GM18519 (cell line): ENCODE data around the gene STUB1.
"Not testable (repeated sequence)": the region's sequence is repeated elsewhere in the genome, so short reads cannot be mapped to it uniquely, and the experiment has no call there.

Experiments used
- ATAC-seq: cut with Tn5 transposase; IDR thresholded peaks from one replicate; pipeline ENCODE4 v1.9.1; 2021; ENCODE audit warnings: mild to moderate bottlenecking, moderate library complexity; ENCODE audit not compliant: unreplicated experiment, low FRiP score

STUB1 gene

GRCh38 chr16:709566-710499 lies 29.6 kb downstream of the STUB1 start:
- ATAC-seq = no peak

GRCh38 chr16:710500-711075 lies 30.4 kb downstream of the STUB1 start:
- no peak for ATAC-seq

- ATAC-seq = no peak
Measured at GRCh38 chr16:711084-711483, 30.9 kb downstream of the STUB1 start.

GRCh38 chr16:711548-712320 lies 31.5 kb downstream of the STUB1 start:
- ATAC-seq = no peak

GRCh38 chr16:712740-713250 lies 32.6 kb downstream of the STUB1 start:
- ATAC-seq = not testable (repeated sequence)

GRCh38 chr16:714079-714478 lies 33.9 kb downstream of the STUB1 start:
- ATAC-seq = no peak

GRCh38 chr16:714558-715476 lies 34.6 kb downstream of the STUB1 start, which contains the start of gene METRN:
TSS of gene METRN (plus strand) at chr16:715118. CDS start at chr16:715290, 172 bp downstream.
- no peak for ATAC-seq

GRCh38 chr16:715477-716199 lies 35.4 kb downstream of the STUB1 start:
- no peak for ATAC-seq

GRCh38 chr16:716200-716568 lies 36.0 kb downstream of the STUB1 start:
- no peak for ATAC-seq

GRCh38 chr16:716768-717325 lies 36.6 kb downstream of the STUB1 start:
- no peak for ATAC-seq

- no peak for ATAC-seq
Measured at GRCh38 chr16:717450-718245, 37.4 kb downstream of the STUB1 start.

- ATAC-seq = no peak
Measured at GRCh38 chr16:718389-718788, 38.2 kb downstream of the STUB1 start.

GRCh38 chr16:718922-719321 lies 38.7 kb downstream of the STUB1 start:
- no peak for ATAC-seq

GRCh38 chr16:719815-720446 lies 39.7 kb downstream of the STUB1 start:
- ATAC-seq = no peak

- ATAC-seq = no peak
Measured at GRCh38 chr16:720447-720989, 40.3 kb downstream of the STUB1 start.

GRCh38 chr16:720990-721764 lies 41.0 kb downstream of the STUB1 start, which contains the start of gene ANTKMT:
TSS of gene ANTKMT (plus strand) at chr16:721146. CDS start at chr16:721275, 129 bp downstream.
- ATAC-seq = peak; percentile 46
